H1 (cell line): ENCODE data around the gene B9D1. TPM values are rescaled to one million over a fixed set of nuclear protein-coding genes. Genes with fewer than 3 reads are reported as not detected.

ENCODE experiments used
- CTCF ChIA-PET: fragments of 300-600 bp; sonication (Branson Sonifier 250); formaldehyde crosslinking; loops from one replicate; lab custom pipeline; 2021; ENCODE audit not compliant: partially characterized antibody; lab: Charles Lee
- POLR2A ChIA-PET: fragments of 300-600 bp; sonication (Branson Sonifier 250); formaldehyde crosslinking; loops from one replicate; lab custom pipeline; 2021; ENCODE audit warnings: inconsistent platforms; ENCODE audit not compliant: partially characterized antibody; lab: Charles Lee
- DNase-seq, 2 experiments: peaks; one replicate each; pipeline versions ENCODE4 v3.0.0 to v3.0.0-alpha.2; 2010 to 2022; ENCODE audit warnings: low spot score in 2 of 2, low read depth in 1 of 2, mixed read lengths in 1 of 2
- FAIRE-seq: peaks from 2 replicates; lab custom pipeline; 2011; peaks lifted over from hg19 to GRCh38; lab: Jason Lieb, UNC
- H2AFZ ChIP-seq: 2 replicates; pipeline ENCODE4 v1.8.1; 2012; ENCODE audit warnings: low read length, inconsistent platforms
- H2AK5ac ChIP-seq: 2 replicates; pipeline ENCODE4 v1.6.1; 2013; ENCODE audit warnings: low read depth, low read length
- H2BK120ac ChIP-seq: replicated peaks from 2 replicates; pipeline ENCODE3; 2013; ENCODE audit warnings: low read depth, low read length, inconsistent platforms
- H2BK12ac ChIP-seq: 2 replicates; pipeline ENCODE4 v1.6.1; 2013; ENCODE audit warnings: low read depth, low read length
- H2BK15ac ChIP-seq: 2 replicates; pipeline ENCODE4 v1.6.1; 2013; ENCODE audit warnings: low read length
- H2BK20ac ChIP-seq: 2 replicates; pipeline ENCODE4 v1.6.1; 2013; ENCODE audit warnings: low read length
- H2BK5ac ChIP-seq: 2 replicates; pipeline ENCODE4 v1.6.1; 2013; ENCODE audit warnings: low read depth, low read length
- H3K14ac ChIP-seq: 2 replicates; pipeline ENCODE4 v1.6.1; 2013; ENCODE audit warnings: inconsistent platforms; ENCODE audit not compliant: insufficient read length
- H3K18ac ChIP-seq: 2 replicates; pipeline ENCODE4 v1.6.1; 2013; ENCODE audit warnings: low read length; ENCODE audit errors: extremely low read depth
- H3K23ac ChIP-seq: 2 replicates; pipeline ENCODE4 v1.6.1; 2013; ENCODE audit warnings: inconsistent platforms; ENCODE audit not compliant: insufficient read length
- H3K23me2 ChIP-seq: 2 replicates; pipeline ENCODE4 v1.6.1; 2013; ENCODE audit warnings: low read depth, low read length
- H3K27ac ChIP-seq: 2 replicates; pipeline ENCODE4 v1.6.1; 2011; ENCODE audit warnings: low read depth, low read length, inconsistent platforms
- H3K27me3 ChIP-seq, 4 experiments: replicated peaks in 1 of 4; 1 replicate in 1 of 4; 2 replicates in 3 of 4; pipeline versions ENCODE4 v1.6.1 to v1.8.1; 2011 to 2013; ENCODE audit warnings: low read length in 3 of 4, mild to moderate bottlenecking in 3 of 4, inconsistent platforms in 2 of 4, mixed read lengths in 2 of 4, moderate library complexity in 1 of 4; ENCODE audit not compliant: control insufficient read depth in 3 of 4, insufficient read depth in 3 of 4; ENCODE audit errors: extremely low read depth in 1 of 4
- H3K36me3 ChIP-seq, 4 experiments: 2 replicates each; pipeline versions ENCODE4 v1.6.1 to v1.8.1; 2011 to 2013; ENCODE audit warnings: mild to moderate bottlenecking in 4 of 4, low read length in 3 of 4, moderate library complexity in 2 of 4, control low read depth in 1 of 4, inconsistent platforms in 1 of 4; ENCODE audit not compliant: insufficient read depth in 4 of 4, control insufficient read depth in 2 of 4
- H3K4ac ChIP-seq: replicated peaks from 2 replicates; pipeline ENCODE3; 2013; ENCODE audit warnings: low read length, low read depth, mixed read lengths, inconsistent platforms; ENCODE audit not compliant: insufficient read length
- H3K4me1 ChIP-seq, 4 experiments: replicated peaks in 1 of 4; 1 replicate in 1 of 4; 2 replicates in 3 of 4; pipeline versions ENCODE4 v1.6.1 to v1.8.1; 2011 to 2013; ENCODE audit warnings: low read length in 3 of 4, inconsistent platforms in 2 of 4, mixed read lengths in 1 of 4; ENCODE audit not compliant: insufficient read depth in 4 of 4, control insufficient read depth in 3 of 4
- H3K4me2 ChIP-seq, 2 experiments: 2 replicates each; pipeline versions ENCODE4 v1.6.1 to v1.8.1; 2011 to 2013; ENCODE audit warnings: low read depth in 2 of 2, low read length in 2 of 2, control low read depth in 1 of 2, inconsistent platforms in 1 of 2, mild to moderate bottlenecking in 1 of 2; ENCODE audit not compliant: insufficient read depth in 1 of 2
- H3K4me3 ChIP-seq, 4 experiments: fragments of 200-600, 300-600 bp in 1 of 4; sonication (generic), shearing (Covaris generic), sonication (Bioruptor Twin) in 1 of 4; 2 replicates each; pipeline versions ENCODE4 v1.5.1 to v1.8.1; 2011 to 2016; ENCODE audit warnings: low read length in 4 of 4, low read depth in 3 of 4, control low read depth in 2 of 4, inconsistent platforms in 2 of 4, mild to moderate bottlenecking in 2 of 4, mixed read lengths in 1 of 4, moderate library complexity in 1 of 4; ENCODE audit not compliant: insufficient read depth in 2 of 4; ENCODE audit errors: extremely low read depth in 1 of 4
- H3K56ac ChIP-seq: replicated peaks from 2 replicates; pipeline ENCODE3; 2013; ENCODE audit warnings: low read depth, mild to moderate bottlenecking, mixed read lengths, low read length, inconsistent platforms; ENCODE audit not compliant: insufficient read length
- H3K79me1 ChIP-seq: 2 replicates; pipeline ENCODE4 v1.6.1; 2013; ENCODE audit warnings: low read depth, low read length, control low read depth
- H3K79me2 ChIP-seq, 2 experiments: 2 replicates each; pipeline versions ENCODE4 v1.6.1 to v1.8.1; 2012 to 2013; ENCODE audit warnings: low read length in 2 of 2, mild to moderate bottlenecking in 2 of 2, inconsistent platforms in 1 of 2; ENCODE audit not compliant: insufficient read depth in 2 of 2, control insufficient read depth in 1 of 2
- H3K9ac ChIP-seq, 4 experiments: replicated peaks in 1 of 4; 1 replicate in 1 of 4; 2 replicates in 3 of 4; pipeline versions ENCODE4 v1.6.1 to v1.8.1; 2011 to 2013; ENCODE audit warnings: low read depth in 3 of 4, low read length in 3 of 4, control low read depth in 2 of 4, mild to moderate bottlenecking in 2 of 4, moderate library complexity in 2 of 4, inconsistent platforms in 1 of 4; ENCODE audit errors: extremely low read depth in 1 of 4
- H3K9me3 ChIP-seq, 2 experiments: 2 replicates each; pipeline versions ENCODE4 v1.6.1 to v1.8.1; 2012 to 2013; ENCODE audit warnings: mild to moderate bottlenecking in 2 of 2, moderate library complexity in 2 of 2, control low read depth in 1 of 2, inconsistent platforms in 1 of 2, low read depth in 1 of 2, low read length in 1 of 2, mixed read lengths in 1 of 2; ENCODE audit not compliant: insufficient read depth in 2 of 2
- H4K20me1 ChIP-seq, 2 experiments: replicated peaks in 1 of 2; 2 replicates each; pipeline versions ENCODE3 to v1.8.1; 2011 to 2013; ENCODE audit warnings: inconsistent platforms in 2 of 2, low read length in 2 of 2, mild to moderate bottlenecking in 1 of 2; ENCODE audit not compliant: insufficient read depth in 2 of 2, control insufficient read depth in 1 of 2
- H4K5ac ChIP-seq: 2 replicates; pipeline ENCODE4 v1.6.1; 2013; ENCODE audit warnings: low read length, low read depth, mixed read lengths, inconsistent platforms; ENCODE audit not compliant: insufficient read length
- H4K8ac ChIP-seq: 2 replicates; pipeline ENCODE4 v1.8.0; 2013; ENCODE audit warnings: mild to moderate bottlenecking, moderate library complexity, low read length, inconsistent platforms; ENCODE audit not compliant: insufficient read depth; ENCODE audit errors: extremely low read depth
- H4K91ac ChIP-seq: replicated peaks from 2 replicates; pipeline ENCODE3; 2013; ENCODE audit warnings: low read length, mixed read lengths, inconsistent platforms; ENCODE audit not compliant: insufficient read length
- CTCF ChIP-seq, 3 experiments: IDR thresholded peaks; 1 replicate in 2 of 3; 2 replicates in 1 of 3; pipeline versions ENCODE4 v1.5.1 to v1.6.1; 2011; ENCODE audit warnings: low read length in 3 of 3, mild to moderate bottlenecking in 3 of 3, inconsistent platforms in 2 of 3, low read depth in 1 of 3, moderate library complexity in 1 of 3; ENCODE audit not compliant: insufficient read depth in 1 of 3; ENCODE audit errors: control extremely low read depth in 1 of 3
- GABPA ChIP-seq: IDR thresholded peaks from 2 replicates; pipeline ENCODE4 v1.6.1; 2011; ENCODE audit warnings: mild to moderate bottlenecking, low read length, moderate library complexity, borderline replicate concordance; ENCODE audit not compliant: insufficient read depth
- GTF2F1 ChIP-seq: IDR thresholded peaks from 2 replicates; pipeline ENCODE4 v1.6.1; 2012; ENCODE audit warnings: low read depth, low read length, improper control_type of control experiment, borderline replicate concordance
- KDM5A ChIP-seq: fragments of 200-600 bp; IDR thresholded peaks from 2 replicates; pipeline ENCODE4 v1.7.1; 2012; ENCODE audit warnings: mild to moderate bottlenecking, low read length, inconsistent platforms, mixed read lengths
- PHF8 ChIP-seq: fragments of 200-600 bp; sonication (generic); conservative IDR thresholded peaks from 2 replicates; pipeline ENCODE4 v1.7.1; 2012; ENCODE audit warnings: low read depth, mild to moderate bottlenecking, inconsistent platforms, low read length, moderate library complexity
- SAP30 ChIP-seq: fragments of 300-600 bp; sonication (generic); IDR thresholded peaks from 2 replicates; pipeline ENCODE4 v1.7.1; 2012; ENCODE audit warnings: low read length, moderate library complexity, mild to moderate bottlenecking, inconsistent platforms; ENCODE audit not compliant: insufficient read depth, insufficient replicate concordance
- SIRT6 ChIP-seq: IDR thresholded peaks from one replicate; pipeline ENCODE4 v1.7.1; 2012; ENCODE audit warnings: low read length, inconsistent platforms
- SP2 ChIP-seq: IDR thresholded peaks from 2 replicates; pipeline ENCODE4 v1.6.1; 2012; ENCODE audit warnings: mild to moderate bottlenecking, low read length, inconsistent platforms
- USF2 ChIP-seq: IDR thresholded peaks from 2 replicates; pipeline ENCODE4 v1.6.1; 2011; ENCODE audit warnings: low read length, improper control_type of control experiment
- WGBS, 2 experiments: shearing (Covaris generic) in 1 of 2; methylation state at CpG; one replicate each; pipeline versions ENCODE4 v1.1.6 to v1.1.7; 2013 to 2015; ENCODE audit warnings: low lambda C conversion rate in 2 of 2, mixed read lengths in 2 of 2, inconsistent platforms in 1 of 2, low coverage in 1 of 2, missing lambda C conversion rate in 1 of 2; ENCODE audit not compliant: insufficient replicate concordance in 2 of 2, insufficient coverage in 1 of 2, insufficient read length in 1 of 2; ENCODE audit errors: extremely low coverage in 1 of 2, missing lambda C conversion rate in 1 of 2; 5-methylcytosine and 5-hydroxymethylcytosine counted together
- polyA plus RNA-seq, 7 experiments: library from polyadenylated mRNA; depleted of rRNA in 3 of 7; stranded (reverse) in 5 of 7; unstranded in 2 of 7; fragments of >200 nt in 5 of 7; fragments of 200-250 nt in 2 of 7; gene quantifications; 1 replicate in 5 of 7; 2 replicates in 1 of 7; 4 replicates in 1 of 7; pipeline versions ENCODE4 v1.2.1 to v1.2.3, GENCODE V29; 2011 to 2013; ENCODE audit warnings: missing spikeins in 2 of 7, mixed read lengths in 2 of 7
- total RNA-seq: library from RNA; stranded (reverse); fragmentation: NEBNext Ultra II Directional; extraction: Animal tissue kit (Norgen Biotek cat#: 25700); gene quantifications from 2 replicates; pipeline ENCODE4 v1.2.1, GENCODE V29; 2021

Gene B9D1
- total and polyA plus RNA-seq, 2 of the 8 experiments (the other 6 are each of a cell fraction or from before 2014, with no cell fraction given): 24.6 to 65.7 TPM

- no peaks in the 10 kb centered on the region for H3K23me2 ChIP-seq
- CTCF ChIA-PET: interaction anchor here (0.8 to 1.0 kb wide), 2 partner anchors 28 to 121 kb away, joined by 3 read pairs; no protein-coding TSS in a partner anchor
- H3K4ac ChIP-seq: no peak overlapping the region
- no peak overlapping the region for H3K23ac ChIP-seq
- POLR2A ChIA-PET: interaction anchor here (0.8 to 1.8 kb wide), 3 partner anchors 8 to 17 kb away, joined by 3 to 5 read pairs (median 3); no protein-coding TSS in a partner anchor
- H2BK15ac ChIP-seq: no peak overlapping the region
- H4K91ac ChIP-seq: no peak overlapping the region
- no peak overlapping the region for H4K5ac ChIP-seq
- H3K79me1 ChIP-seq: no peaks in the 10 kb centered on the region
- DNase-seq (no peak), FAIRE-seq (no peak)
- H3K27me3 ChIP-seq: no peaks in the 10 kb centered on the region
- H4K8ac ChIP-seq: no peak overlapping the region
- H3K4me1 ChIP-seq: peaks cover 0 to 6% (median 3%) of the 10 kb centered on the region in 4 experiments; a peak in 5 of 7 replicates
- no peaks in the 10 kb centered on the region for H3K9me3 ChIP-seq
- no peak overlapping the region for H2AFZ ChIP-seq
- no peak overlapping the region for H2AK5ac ChIP-seq
- peak overlapping the region; percentile 60; the same call in 1 of the 2 replicates for H2BK12ac ChIP-seq
- H3K4me3 ChIP-seq: no peak overlapping the region
- no peaks in the 10 kb centered on the region for H3K36me3 ChIP-seq
- no peak overlapping the region for H2BK120ac ChIP-seq
- no peak overlapping the region for H3K9ac ChIP-seq
- H3K4me2 ChIP-seq: no peak overlapping the region
- no peaks in the 10 kb centered on the region for H3K79me2 ChIP-seq
- H3K27ac ChIP-seq: no peak overlapping the region
- H3K56ac ChIP-seq: no peak overlapping the region
- 93% methylated on average over 16 of the region's 16 CpGs; no CpG with 5 or more reads in 1 of the 2 experiments for whole genome bisulfite sequencing, 2 experiments
- H3K14ac ChIP-seq: no peak overlapping the region
- no peak overlapping the region for H2BK20ac ChIP-seq
- no peaks in the 10 kb centered on the region for H4K20me1 ChIP-seq
- H3K18ac ChIP-seq: no peak overlapping the region
- no peak overlapping the region for H2BK5ac ChIP-seq
- TF ChIP-seq KDM5A: no peak
- TF ChIP-seq PHF8: no peak
- TF ChIP-seq USF2: no peak
- TF ChIP-seq GABPA: no peak
- TF ChIP-seq CTCF (IDR thresholded peaks at IDR 0.05; ENCODE audit: control extremely low read depth in 1 of 3, insufficient read depth in 1 of 3, low read depth in 1 of 3, low read length in 3 of 3): no peak
- TF ChIP-seq SIRT6: no peak
- TF ChIP-seq SAP30: no peak
- no peak for TF ChIP-seq GTF2F1
- TF ChIP-seq SP2: no peak
Observed at GRCh38 chr17:19369107-19369778, 6.7 kb upstream of the B9D1 start.
